HCEC 1CT (cell line): ENCODE measurements around the gene TPH1.

Experiments
- DNase-seq: peaks from one replicate; pipeline ENCODE4 v3.0.0-alpha.2; 2017

Gene TPH1

DNA sequence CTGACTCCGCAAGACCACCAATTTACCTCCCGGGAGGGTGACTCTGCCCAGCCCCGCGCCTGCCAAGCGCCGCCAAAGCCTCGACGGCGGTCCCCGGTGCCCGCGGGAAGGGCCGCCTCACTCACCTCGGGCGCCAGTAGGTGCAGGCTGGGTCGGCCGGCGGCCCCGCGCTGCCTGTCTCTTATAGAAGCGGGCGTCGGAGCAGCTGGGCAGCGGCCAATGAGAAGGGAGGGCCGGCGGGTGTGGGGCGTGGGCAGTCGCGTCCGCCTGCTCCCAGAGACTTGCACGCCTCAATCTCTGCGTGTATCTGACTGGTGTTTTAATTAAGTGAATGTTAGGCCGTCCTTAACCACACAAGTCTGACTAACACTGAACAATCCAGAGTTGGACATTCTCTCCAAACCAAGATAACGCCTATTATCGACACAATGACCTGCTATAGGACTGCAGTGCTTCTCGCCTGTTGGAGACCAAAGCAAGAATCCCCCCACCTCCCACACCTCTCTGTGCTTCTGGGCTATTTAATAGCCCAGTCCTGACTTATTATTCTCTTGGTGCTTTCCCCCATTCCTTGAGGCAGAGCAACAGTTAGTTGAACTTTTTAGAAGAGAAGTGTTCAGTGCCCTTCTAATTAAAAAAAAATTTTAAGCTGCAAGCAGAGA is at the start of gene TPH1:
Gene TPH1 (minus strand): TSS at position 154 of the 662 bp plus-strand sequence. CDS start 5,507 bp downstream, outside the sequence.
- DNase-seq, result no peak

DNA sequence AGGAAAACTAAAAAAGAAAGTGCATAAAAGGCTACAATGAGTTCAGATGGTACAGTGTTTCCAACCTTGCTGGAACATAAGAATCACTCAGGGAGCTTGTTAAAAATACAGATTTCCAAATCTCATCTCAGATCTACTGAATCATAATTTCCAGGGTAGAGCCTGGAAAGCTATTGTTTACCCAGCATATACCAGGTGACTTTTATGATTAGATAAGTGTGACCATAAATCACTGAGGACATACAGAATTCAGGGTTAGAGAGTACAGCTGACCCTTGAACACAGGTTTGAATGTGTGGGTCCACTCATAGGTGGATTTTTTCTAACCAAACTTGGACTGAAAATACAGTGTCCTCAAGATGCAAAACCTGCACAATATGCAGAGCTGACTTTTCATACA is 47.9 kb upstream of the TPH1 start:
- DNase-seq, result no peak

DNA sequence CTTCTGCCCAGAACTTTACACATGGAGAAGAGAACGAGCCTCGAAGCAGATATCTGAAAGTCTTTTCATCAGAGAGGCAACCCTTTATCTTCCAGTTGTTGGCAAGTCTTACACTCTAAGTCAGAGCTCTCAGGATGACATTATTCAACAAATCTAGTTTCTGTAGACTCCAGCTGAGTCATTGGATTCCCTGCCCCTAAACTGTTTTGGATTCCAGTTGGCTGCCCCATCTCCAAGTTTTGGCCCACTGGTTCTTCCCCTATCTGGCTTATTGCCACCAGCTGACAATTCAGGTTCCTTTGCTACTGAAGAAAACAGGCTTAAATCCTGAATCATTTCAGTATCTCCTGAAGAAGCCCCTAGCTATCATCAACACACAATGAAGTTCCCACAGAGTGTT is 45.7 kb upstream of the TPH1 start:
- no peak for DNase-seq

DNA sequence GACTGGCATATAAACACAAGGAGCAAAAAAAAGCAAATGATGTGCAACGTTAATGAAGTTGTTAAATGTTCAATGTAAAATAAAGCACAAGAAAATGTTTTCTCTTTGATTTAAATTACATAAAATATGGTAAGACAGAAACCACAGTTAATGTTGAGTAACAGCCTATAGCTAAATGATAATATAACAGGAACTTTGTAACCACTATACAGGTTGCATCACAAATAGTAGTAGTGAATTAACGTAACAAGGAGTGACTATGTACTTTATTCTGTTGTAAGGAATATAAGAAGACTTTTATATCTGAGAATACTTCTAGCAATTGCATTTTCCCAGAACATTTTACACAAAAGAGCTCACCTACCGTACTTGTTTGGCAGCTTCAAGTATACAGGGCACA is 42.9 kb upstream of the TPH1 start:
- no peak for DNase-seq

DNA sequence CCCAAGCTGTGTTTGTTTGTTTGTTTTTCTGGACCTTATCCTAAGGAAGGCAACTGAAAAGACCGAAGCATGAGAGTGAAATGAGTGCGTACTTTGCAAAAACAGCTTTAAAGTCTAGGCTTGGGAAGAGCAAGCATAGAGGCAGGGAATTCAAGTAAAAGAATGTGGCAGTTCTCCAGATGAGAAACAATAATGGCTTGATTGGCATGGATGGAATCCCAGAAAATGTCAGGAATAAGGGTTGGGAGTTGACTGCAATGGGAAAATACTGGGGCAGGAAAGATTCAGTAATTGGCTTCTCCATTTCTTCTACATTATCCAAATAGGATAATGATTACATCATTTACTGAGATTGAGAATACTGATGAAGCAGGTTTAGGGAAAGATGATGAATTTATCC is 42.3 kb upstream of the TPH1 start:
- no peak for DNase-seq

DNA sequence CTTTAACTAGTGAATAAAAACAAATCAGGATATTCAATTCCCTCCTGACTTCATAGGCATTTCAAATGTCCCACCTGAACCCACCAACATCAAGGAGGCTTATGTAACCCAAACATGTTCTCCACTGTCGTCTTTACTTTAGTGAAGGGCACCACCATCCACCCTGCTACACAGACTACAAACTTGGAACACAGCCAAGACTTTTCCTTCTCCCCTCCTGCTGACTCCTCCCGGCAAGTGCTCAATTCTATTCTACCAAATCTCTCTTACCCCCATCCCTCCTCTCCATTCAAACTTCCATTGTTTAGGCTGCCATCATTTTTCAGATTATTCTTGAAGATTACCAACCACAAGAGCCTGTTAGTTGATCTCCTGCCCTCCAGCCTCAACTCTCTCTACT is 35.5 kb upstream of the TPH1 start:
- DNase-seq, result no peak

DNA sequence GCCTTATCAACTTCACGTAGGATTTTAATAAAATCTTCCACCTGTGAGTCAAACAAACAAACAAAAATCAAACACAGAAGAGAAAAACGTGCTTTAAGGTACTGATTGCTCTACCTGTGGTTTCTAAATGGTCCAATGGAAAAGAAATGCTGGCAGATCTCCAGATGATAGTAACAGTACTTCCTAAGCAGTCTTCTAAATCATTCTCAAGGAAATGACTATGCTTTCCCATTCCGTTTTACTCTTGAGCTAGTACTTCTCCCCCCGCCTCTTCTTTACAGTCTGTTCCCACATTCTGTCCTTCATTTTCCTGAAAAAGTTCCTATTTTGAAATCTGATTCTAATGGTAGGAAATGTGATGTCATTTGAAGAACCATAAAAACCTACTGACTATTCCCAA is 34.4 kb upstream of the TPH1 start:
- no peak for DNase-seq

DNA sequence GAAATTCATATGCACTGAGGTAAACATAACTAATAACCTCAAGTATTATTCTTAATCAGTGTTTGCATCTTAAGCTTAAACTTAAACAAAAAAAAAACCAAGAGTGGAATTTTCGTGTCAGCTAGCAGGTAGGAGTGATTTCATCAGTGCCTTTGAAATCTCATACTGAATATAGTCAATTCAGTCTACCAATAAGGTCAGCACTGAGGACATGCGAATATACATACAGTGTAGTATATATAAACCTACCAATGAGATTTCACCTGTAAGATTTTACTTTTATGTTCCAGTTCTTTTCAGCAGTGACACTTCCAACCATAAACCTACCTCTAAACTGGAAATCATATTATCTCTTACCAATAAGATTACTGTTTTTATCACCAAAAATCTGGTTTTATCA is 32.8 kb upstream of the TPH1 start:
- DNase-seq, result no peak

DNA sequence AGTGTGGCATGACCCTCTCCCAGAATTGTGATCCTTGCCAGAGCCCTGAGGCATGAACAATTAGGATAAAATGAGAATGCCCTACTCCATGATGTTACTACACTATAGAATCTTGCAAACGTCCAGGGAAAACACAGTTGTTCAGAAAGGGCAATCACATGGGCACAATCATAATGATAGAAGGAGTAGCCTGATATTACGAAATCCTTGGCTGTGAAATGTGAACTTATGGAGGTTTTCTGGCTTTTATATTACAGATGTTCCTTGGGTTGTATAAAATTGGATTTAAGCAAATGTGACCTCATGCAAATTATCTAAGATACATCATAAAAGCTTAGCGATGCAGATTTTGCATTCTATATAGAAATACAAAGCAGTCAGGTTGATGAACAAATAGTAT is 29.4 kb upstream of the TPH1 start:
- DNase-seq, result no peak

DNA sequence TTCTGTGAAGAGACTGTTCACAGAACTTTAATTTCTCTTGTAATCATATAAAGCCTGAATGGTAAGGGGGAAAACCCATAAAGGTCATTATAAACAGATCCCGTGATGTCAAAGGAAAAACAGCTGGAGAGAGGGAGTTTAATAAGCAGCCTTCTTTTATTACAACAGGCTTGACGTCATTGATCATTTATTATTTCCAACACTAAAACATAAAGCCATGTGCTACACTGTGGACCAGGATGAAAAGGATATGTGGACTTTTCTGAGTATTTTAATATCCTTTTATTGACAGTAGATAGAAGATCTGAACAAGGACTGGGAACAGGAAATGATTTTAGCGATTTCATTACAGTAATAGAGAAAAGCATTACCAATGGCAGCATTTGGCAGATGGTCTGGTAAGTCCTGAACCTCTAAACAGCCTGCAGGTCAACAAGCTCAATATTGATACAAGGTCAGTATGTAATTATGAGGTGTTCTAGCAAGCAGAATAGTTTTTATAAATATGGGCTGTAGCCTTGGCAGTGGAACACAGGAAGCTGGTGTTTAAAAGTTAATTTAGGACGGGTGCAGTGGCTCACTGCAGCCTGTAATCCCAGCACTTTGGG is 25.1 kb upstream of the TPH1 start:
- DNase-seq, result no peak

DNA sequence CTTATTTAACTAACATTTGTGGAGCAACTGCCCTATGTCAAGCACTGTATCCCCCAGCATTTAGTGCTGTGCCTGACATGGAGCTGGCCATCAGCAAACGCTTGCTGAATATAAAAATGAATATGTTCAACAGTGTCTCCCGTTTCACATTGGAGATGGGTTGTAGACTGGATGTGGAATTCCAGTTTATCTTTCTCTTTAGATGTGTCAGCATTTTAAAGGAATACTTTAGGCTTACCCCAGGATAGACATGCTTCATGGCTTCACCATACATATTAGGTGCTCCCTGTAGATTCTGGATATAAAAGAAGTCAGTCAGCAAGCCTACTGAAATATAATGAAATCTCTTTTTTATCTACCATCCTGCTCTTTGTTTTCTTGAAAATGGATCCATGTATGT is 21.3 kb upstream of the TPH1 start:
- DNase-seq, result no peak

DNA sequence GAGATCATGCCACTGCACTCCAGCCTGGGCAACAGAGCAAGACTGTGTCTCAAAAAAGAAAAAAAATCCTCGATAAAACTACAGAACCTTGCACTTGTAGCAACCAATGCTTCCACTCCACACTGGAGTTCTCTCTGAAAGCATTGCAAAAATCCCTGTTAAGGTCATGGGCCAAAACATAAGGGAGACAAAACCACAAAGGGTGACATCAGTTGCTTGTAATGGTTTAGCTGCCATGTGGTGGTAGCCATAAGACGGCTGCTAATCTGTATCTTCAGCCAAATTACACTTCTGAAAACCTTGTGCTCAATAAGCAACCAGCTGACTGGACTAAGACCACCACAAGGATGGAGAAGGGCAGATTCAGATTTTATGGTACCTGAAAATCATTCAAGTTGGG is 20.6 kb upstream of the TPH1 start:
- DNase-seq, result no peak

DNA sequence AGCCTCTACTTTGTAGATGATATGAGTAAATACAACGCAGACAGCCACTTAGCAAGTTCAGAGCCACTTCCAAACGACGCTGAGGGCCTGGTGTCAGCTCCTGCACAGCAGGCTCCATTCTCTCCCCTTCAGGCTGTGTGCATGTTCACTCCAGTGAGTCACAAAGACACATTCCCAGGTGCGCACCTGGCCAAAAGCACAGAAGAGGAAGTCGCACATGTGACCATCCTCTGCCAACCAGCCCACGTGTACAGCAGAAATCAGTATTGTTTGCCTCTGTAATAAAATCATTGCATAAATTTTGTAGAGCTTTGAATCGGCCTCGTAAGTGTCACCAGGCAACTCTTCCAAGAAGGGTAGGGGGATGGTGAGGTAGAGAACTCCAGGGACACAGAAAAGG is 19.5 kb upstream of the TPH1 start:
- no peak for DNase-seq

DNA sequence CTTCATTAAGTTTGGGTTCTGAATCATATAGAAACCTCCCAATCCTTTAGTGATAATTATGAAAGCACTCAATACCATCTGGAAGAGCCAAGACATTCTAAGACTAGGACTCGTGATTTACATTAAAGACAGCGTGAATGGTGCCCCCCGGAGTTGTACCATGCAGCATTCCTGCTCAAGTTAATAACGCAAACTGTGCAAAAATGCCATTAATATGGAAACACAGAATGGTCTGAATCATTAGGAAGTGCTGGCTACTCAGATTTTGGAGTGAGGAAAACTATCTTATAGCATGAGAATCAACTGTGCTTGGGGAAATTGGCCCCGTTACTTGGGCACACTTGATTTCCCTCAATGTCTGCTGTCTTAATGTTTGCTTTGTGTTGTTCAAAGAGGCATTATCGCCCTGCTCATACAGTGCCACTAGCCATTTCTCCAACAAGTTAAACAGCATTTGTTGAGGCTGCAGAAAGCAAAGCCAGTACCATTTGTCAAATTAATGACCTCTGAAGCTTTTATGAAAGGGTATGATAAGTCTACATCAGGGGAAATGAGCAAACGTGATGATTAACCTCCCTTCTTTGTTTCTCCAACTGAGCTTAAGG is 18.5 kb upstream of the TPH1 start:
- DNase-seq, result no peak

DNA sequence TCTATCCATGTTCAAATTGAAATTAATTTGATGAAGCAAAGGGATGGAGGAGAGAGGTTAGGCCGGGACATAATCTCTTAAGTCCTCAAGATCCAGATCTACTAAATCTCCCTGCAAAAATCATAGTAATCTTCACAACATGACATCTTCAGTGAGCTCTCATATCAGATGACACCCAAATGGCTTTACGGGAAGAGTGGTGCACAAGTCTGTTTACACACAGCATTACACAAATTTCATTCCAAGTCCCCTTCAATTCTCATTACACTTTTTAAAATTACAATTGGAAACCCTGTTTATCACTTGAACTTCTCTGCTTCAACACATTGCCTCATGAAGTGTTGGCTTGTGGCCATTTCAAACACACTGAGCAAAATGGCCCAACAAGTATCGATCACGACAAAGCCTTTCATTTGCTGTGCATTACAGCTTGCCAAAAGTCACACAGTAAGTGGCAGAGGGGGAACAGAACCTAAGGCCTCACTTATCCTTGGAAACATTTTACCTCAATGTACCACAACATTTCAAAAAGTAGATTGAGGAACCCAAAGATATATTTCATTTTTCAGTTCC is 17.9 kb upstream of the TPH1 start:
- no peak for DNase-seq

DNA sequence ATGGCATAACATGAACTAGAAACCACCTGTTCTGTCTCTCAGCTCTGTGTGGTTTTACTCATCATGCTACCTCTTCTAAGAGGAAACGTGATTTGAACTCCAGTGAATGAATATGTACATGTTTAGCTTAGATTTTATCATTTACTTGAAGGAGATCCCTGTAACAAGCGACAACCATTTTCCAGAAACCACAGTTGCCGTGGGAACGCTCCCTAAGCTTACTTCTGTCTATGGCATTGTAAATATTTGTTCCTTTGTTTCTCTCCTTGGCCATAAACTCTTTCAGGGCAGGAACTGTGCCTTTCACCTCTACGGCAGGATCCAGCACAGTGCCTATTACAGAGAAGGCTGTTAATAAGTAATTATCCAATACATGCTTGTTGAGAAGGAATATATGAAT is 17.1 kb upstream of the TPH1 start:
- DNase-seq, result no peak

DNA sequence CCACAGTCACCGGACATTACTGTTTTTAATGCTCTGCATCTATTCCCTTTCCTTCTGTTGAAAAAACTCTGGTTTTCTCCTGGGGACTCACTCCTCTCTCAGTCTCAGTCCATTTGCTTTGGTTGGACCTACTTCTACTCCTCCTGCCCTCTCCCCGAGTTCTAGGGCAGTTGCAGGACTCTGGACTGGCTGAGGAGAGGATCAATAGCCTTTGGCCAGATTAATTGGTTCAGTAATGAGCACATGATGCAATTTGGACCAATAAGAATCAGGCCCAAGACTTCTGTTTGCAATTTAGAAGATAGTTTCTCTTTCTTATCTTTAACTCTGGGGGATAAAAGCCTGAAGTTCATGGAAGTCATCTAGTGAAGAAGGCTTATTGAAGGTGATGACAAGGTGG is 15.3 kb upstream of the TPH1 start:
- DNase-seq, result no peak

DNA sequence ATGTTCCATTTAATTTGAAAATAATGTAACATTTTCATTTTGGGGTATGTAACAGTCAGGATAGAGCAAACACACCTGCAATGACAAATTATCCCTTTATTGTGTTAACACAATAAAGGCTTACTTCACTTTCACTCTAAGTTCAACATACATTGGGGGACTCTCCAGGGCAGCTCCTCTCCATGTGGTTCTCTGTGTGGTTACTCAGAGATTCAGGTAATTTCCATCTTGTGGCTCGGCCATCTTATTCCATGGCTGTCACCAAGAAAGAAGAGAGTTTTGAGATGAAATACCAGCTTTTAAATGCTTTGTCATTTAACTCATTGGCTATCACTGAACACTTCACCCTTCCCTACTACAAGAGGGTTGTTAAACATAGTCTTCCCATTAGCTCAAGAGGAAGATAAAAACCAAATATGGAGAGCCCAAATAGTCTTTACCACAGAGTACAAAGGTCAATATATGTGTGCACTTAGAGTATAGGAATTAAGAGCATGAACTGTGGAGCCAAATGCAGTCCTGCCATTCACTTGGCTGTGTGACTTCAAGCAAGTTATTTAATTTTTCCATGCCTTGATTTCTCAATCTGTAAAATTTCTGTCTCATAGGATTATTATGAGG is 10.6 kb upstream of the TPH1 start:
- no peak for DNase-seq

DNA sequence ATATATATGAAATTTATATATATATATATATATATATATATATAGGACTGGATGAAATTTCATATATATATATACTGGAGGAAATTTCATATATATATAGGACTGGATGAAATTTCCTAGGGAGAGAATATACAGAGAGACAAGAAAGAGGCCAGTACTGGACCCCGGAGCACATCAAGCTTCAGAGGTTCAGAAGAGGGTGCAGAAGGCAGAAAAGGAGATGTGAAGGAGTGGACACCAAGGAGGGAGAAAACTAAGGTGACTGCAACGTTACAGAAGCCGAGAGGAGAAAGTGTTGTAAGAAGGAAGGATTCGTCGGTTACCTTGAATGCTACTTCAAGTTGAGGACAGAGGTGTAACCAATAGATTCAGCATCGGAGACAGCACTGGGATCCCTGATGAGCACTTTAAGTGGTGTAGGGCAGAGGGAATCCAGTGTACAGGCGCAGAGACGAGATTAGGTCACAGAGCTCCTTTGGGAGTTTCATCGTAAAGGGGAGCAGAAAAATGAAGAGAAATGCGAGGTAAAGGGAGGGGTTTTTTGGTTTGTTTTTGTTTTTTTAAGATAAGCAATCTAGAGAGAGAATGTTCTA is 8.5 kb upstream of the TPH1 start:
- no peak for DNase-seq

DNA sequence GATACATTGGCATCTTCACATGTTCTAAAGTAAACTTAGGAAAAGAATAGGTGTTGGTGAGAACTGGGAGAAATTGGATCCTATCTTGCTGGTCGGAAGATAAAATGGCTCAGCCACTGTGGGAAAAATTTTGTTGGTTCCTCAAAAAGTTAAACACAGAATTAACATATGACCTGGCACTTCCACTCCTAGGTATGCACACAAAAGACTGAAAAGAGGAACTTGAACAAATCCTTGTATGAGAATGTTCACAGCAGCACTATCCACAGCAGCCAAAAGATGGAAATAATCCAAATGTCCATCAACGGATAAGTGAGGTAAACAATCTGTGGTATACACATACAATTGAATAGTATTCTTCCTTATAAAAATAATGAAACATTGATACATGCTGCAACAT is 4.8 kb upstream of the TPH1 start:
- DNase-seq, result no peak

DNA sequence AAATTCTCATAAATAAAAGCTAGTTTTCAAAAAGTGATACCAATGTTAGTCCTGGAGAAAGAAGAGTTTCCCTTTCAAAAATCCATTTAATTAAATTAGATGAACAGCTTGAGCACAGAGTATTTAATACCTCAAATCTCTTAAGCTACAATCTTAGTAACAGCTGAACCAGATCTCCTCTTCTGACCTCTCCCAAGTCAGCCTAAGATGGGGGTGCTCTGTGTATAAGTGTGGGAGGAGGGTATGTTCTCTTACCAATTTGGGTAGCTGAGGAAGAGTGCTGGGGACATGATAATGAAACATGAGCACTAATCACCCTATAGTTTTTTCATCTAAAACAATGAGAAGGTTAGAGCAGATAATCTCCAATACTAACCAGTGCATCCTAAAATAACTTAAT is 9.6 kb downstream of the TPH1 start:
- no peak for DNase-seq

DNA sequence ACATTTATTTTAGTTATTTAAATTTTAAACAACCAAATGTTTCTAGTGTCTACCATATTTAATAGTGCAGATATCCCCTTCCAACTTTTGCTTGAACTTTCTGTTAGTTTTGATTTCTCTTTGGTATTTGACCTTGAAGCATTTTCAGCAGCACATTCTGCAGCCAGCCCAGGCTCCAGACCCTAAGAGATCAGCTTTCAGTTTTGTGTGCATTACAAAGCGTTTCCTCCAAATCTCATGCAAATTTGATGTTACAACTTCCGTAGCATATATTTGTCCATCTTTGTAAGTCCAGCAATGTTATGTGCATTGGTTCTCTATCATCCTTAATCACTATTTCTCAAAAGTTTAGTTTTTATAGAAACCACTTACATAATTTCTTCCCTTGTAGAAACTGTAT is 18.6 kb downstream of the TPH1 start:
- no peak for DNase-seq

DNA sequence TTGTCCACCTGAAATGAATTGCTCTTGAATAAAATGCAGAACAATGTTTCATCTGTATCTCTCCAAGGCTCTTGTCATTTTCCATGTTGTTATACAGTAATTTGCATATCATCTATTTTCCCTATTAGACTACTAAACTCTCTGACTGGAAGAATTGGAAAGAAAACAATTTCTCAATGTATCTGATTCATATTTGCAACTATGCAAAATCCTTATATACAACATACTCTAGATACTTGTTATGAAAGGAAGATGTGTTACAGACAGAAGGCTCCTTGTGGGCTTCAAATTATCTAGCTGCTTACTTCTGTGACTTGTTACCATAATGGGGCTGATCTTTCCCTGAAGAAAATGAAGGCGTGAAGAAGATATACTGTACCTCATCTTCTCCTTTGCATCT is 23.6 kb downstream of the TPH1 start:
- DNase-seq, result no peak

DNA sequence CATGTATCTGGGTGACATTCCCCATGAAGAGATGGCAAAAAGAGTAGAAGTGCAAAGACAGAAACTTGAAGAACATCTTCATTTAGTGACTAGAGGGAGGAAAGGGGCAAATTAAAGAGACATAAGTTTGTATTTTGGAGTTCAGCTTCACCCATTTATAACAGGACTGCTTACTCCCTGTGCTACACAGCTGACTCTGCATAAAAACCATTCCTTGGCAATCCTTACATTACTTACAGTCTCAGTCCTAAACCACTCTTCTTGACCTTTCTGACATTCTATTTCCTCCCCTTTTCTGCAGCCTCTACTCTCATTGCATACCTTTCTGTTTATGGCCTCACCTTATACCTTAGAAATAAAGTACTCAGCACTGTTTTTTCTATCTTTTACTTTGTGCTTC is 26.4 kb downstream of the TPH1 start:
- DNase-seq, result no peak
